HepG2 (cell line): ENCODE measurements around the gene EPS8. TPM values are rescaled to one million over a fixed set of nuclear protein-coding genes. Genes with fewer than 3 reads are reported as not detected.

Experiments used
- ATAD3A ChIP-seq: sonication (generic); formaldehyde crosslinking; IDR thresholded peaks from 2 replicates; pipeline ENCODE4 v1.4.0; 2020; ENCODE audit warnings: missing genetic modification reagents
- CBX5 ChIP-seq: sonication (generic); formaldehyde crosslinking; IDR thresholded peaks from 2 replicates; pipeline ENCODE4 v1.4.0; 2020; ENCODE audit warnings: missing genetic modification reagents, borderline replicate concordance
- CEBPG ChIP-seq: IDR thresholded peaks from 2 replicates; pipeline ENCODE4 v1.6.1; 2016
- EED ChIP-seq: sonication (generic); formaldehyde crosslinking; IDR thresholded peaks from 2 replicates; pipeline ENCODE4 v1.5.0; 2020; ENCODE audit warnings: mild to moderate bottlenecking, missing genetic modification reagents
- ELF3 ChIP-seq: IDR thresholded peaks from 2 replicates; pipeline ENCODE4 v1.6.1; 2016; ENCODE audit warnings: missing genetic modification reagents, missing compliant biosample characterization
- FOSL1 ChIP-seq: sonication (generic); formaldehyde crosslinking; IDR thresholded peaks from 2 replicates; pipeline ENCODE4 v1.9.0; 2021; ENCODE audit warnings: missing genetic modification reagents, borderline replicate concordance
- FOXC1 ChIP-seq: sonication (generic); formaldehyde crosslinking; IDR thresholded peaks from 2 replicates; pipeline ENCODE4 v1.8.0; 2022; ENCODE audit warnings: mild to moderate bottlenecking, missing genetic modification reagents, borderline replicate concordance
- GZF1 ChIP-seq: sonication (generic); formaldehyde crosslinking; IDR thresholded peaks from 2 replicates; pipeline ENCODE4 v1.5.1; 2020; ENCODE audit warnings: mild to moderate bottlenecking, missing genetic modification reagents
- HDAC1 ChIP-seq: sonication (generic); formaldehyde crosslinking; IDR thresholded peaks from 2 replicates; pipeline ENCODE4 v1.5.1; 2020; ENCODE audit warnings: mild to moderate bottlenecking, missing genetic modification reagents
- HNF4G ChIP-seq, 2 experiments: sonication (generic) in 1 of 2; formaldehyde crosslinking in 1 of 2; IDR thresholded peaks; 2 replicates each; pipeline versions ENCODE4 v1.4.0 to v1.6.1; 2011 to 2020; ENCODE audit warnings: borderline replicate concordance in 2 of 2, low read depth in 2 of 2, mild to moderate bottlenecking in 2 of 2, low read length in 1 of 2, missing genetic modification reagents in 1 of 2, moderate library complexity in 1 of 2
- HOXA3 ChIP-seq: sonication (generic); formaldehyde crosslinking; IDR thresholded peaks from 2 replicates; pipeline ENCODE4 v1.5.0; 2020; ENCODE audit warnings: missing genetic modification reagents
- ISL2 ChIP-seq: sonication (generic); formaldehyde crosslinking; IDR thresholded peaks from 2 replicates; pipeline ENCODE4 v1.5.0; 2020; ENCODE audit warnings: missing genetic modification reagents
- KAT7 ChIP-seq: IDR thresholded peaks from 2 replicates; pipeline ENCODE4 v1.6.1; 2018; ENCODE audit warnings: borderline replicate concordance, missing compliant biosample characterization
- KLF15 ChIP-seq: sonication (generic); formaldehyde crosslinking; IDR thresholded peaks from 2 replicates; pipeline ENCODE4 v1.8.1; 2023; ENCODE audit warnings: borderline replicate concordance, mild to moderate bottlenecking, inconsistent platforms, missing genetic modification reagents, mixed read lengths
- KLF16 ChIP-seq, 2 experiments: sonication (generic) in 1 of 2; formaldehyde crosslinking in 1 of 2; IDR thresholded peaks; 2 replicates each; pipeline versions ENCODE4 v1.6.1 to v1.8.0; 2016 to 2023; ENCODE audit warnings: missing genetic modification reagents in 2 of 2, missing compliant biosample characterization in 1 of 2
- MAF1 ChIP-seq: sonication (generic); formaldehyde crosslinking; IDR thresholded peaks from 2 replicates; pipeline ENCODE4 v1.5.0; 2020; ENCODE audit warnings: missing genetic modification reagents, borderline replicate concordance
- MAFG ChIP-seq: sonication (generic); formaldehyde crosslinking; IDR thresholded peaks from 2 replicates; pipeline ENCODE4 v1.5.1; 2020; ENCODE audit warnings: mild to moderate bottlenecking, missing genetic modification reagents
- MED1 ChIP-seq: sonication (generic); formaldehyde crosslinking; IDR thresholded peaks from 2 replicates; pipeline ENCODE4 v1.4.0; 2020; ENCODE audit warnings: missing genetic modification reagents
- MEIS2 ChIP-seq: sonication (generic); formaldehyde crosslinking; IDR thresholded peaks from 2 replicates; pipeline ENCODE4 v1.9.0; 2021; ENCODE audit warnings: mild to moderate bottlenecking, missing genetic modification reagents
- PCBP1 ChIP-seq: fragments of 200-400 bp; formaldehyde crosslinking; IDR thresholded peaks from 2 replicates; pipeline ENCODE4 v1.6.1; 2017; ENCODE audit warnings: mild to moderate bottlenecking, low read depth, low read length, borderline replicate concordance
- SRSF1 ChIP-seq: fragments of 200-400 bp; formaldehyde crosslinking; optimal IDR thresholded peaks from 2 replicates; pipeline ENCODE3; 2017; ENCODE audit warnings: mild to moderate bottlenecking, low read depth, low read length, moderate library complexity
- STAG1 ChIP-seq: sonication (generic); formaldehyde crosslinking; IDR thresholded peaks from 2 replicates; pipeline ENCODE4 v1.4.0; 2020; ENCODE audit warnings: missing genetic modification reagents
- TBX2 ChIP-seq: sonication (generic); formaldehyde crosslinking; IDR thresholded peaks from 2 replicates; pipeline ENCODE4 v1.5.0; 2020; ENCODE audit warnings: missing genetic modification reagents, mild to moderate bottlenecking, borderline replicate concordance
- THAP11 ChIP-seq: IDR thresholded peaks from 2 replicates; pipeline ENCODE4 v1.6.1; 2016; ENCODE audit warnings: missing biosample characterization, missing genetic modification reagents
- ZNF10 ChIP-seq: sonication (generic); formaldehyde crosslinking; IDR thresholded peaks from 2 replicates; pipeline ENCODE4 v1.4.0; 2020; ENCODE audit warnings: mild to moderate bottlenecking, low read depth, missing genetic modification reagents, borderline replicate concordance
- ZNF430 ChIP-seq: sonication (generic); formaldehyde crosslinking; IDR thresholded peaks from 2 replicates; pipeline ENCODE4 v1.9.0; 2021; ENCODE audit warnings: mild to moderate bottlenecking, missing genetic modification reagents
- ZNF557 ChIP-seq: sonication (generic); formaldehyde crosslinking; IDR thresholded peaks from 2 replicates; pipeline ENCODE4 v1.4.0; 2020; ENCODE audit warnings: missing genetic modification reagents
- ZNF614 ChIP-seq: IDR thresholded peaks from 2 replicates; pipeline ENCODE4 v1.6.1; 2018; ENCODE audit warnings: missing biosample characterization, missing genetic modification reagents, inconsistent platforms, borderline replicate concordance
- ZNF772 ChIP-seq: sonication (generic); formaldehyde crosslinking; IDR thresholded peaks from 2 replicates; pipeline ENCODE4 v1.5.0; 2020; ENCODE audit warnings: mild to moderate bottlenecking, missing genetic modification reagents
- polyA plus RNA-seq, 8 experiments: library from polyadenylated mRNA; depleted of rRNA in 3 of 8; stranded (reverse) in 7 of 8; unstranded in 1 of 8; fragments of >200 nt; fragmentation: Illumina TruSeq in 4 of 8; extraction: Trizol in 4 of 8; gene quantifications; 2 replicates each; pipeline versions ENCODE4 v1.2.1 to v1.2.3, GENCODE V29; 2011 to 2016; ENCODE audit warnings: low read depth in 4 of 8, missing spikeins in 1 of 8, mixed read lengths in 1 of 8; ENCODE audit not compliant: insufficient read depth in 1 of 8
- total RNA-seq, 5 experiments: library from RNA; depleted of rRNA; stranded (reverse); fragments of >200 nt; fragmentation: Illumina TruSeq; extraction: Trizol; gene quantifications; 2 replicates each; pipeline ENCODE4 v1.2.3, GENCODE V29; 2016; ENCODE audit warnings: low read depth in 1 of 5
- TF ChIP-seq, protein P1 (sequence below): sonication (generic); formaldehyde crosslinking; IDR thresholded peaks from 2 replicates; pipeline ENCODE4 v1.8.1; 2023; ENCODE audit warnings: mild to moderate bottlenecking, missing genetic modification reagents
- TF ChIP-seq, protein P2 (sequence below): sonication (generic); formaldehyde crosslinking; conservative IDR thresholded peaks from 2 replicates; pipeline ENCODE4 v1.4.0; 2020; ENCODE audit warnings: missing genetic modification reagents

The EPS8 gene
- total and polyA plus RNA-seq, 2 of the 13 experiments (the other 11 are each of a cell fraction or from before 2014, with no cell fraction given) = 37.1 to 43.4 TPM

DNA sequence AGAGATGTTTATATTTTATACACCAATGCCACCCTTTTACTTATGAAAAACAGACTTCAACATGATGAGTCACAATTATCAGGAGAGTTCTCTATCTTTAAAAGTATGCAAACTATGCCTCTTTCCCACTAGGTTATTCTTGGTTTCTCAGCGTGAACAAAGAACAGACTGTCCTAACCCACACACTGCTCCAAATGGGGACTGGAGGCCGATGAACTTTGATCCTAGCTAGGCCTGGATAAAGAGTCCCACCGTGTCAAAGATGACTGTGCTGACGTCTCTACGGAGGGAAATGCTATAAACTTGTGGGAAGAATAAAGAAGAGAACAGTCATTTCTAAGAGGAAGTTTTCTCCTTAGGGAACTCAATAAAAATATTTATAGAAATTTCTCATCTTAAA, 160.1 kb downstream of the EPS8 start (continued):
- TF ChIP-seq, protein P1, sequence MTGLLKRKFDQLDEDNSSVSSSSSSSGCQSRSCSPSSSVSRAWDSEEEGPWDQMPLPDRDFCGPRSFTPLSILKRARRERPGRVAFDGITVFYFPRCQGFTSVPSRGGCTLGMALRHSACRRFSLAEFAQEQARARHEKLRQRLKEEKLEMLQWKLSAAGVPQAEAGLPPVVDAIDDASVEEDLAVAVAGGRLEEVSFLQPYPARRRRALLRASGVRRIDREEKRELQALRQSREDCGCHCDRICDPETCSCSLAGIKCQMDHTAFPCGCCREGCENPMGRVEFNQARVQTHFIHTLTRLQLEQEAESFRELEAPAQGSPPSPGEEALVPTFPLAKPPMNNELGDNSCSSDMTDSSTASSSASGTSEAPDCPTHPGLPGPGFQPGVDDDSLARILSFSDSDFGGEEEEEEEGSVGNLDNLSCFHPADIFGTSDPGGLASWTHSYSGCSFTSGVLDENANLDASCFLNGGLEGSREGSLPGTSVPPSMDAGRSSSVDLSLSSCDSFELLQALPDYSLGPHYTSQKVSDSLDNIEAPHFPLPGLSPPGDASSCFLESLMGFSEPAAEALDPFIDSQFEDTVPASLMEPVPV (CRISPR knock-in tag) = no peak
- no peak for TF ChIP-seq FOXC1 (CRISPR knock-in tag)
- peak; percentile 30; the same call in 1 of the 2 replicates for TF ChIP-seq STAG1
- 0 out of 2 replicates have a peak, but pooled peaks have one; percentile 30 for TF ChIP-seq CEBPG
- peak; percentile 86 for TF ChIP-seq MED1 (CRISPR knock-in tag)
- TF ChIP-seq ISL2 (CRISPR knock-in tag) = peak; percentile 51; the same call in 1 of the 2 replicates
- TF ChIP-seq ATAD3A = no peak
- TF ChIP-seq SRSF1 = no peak
- TF ChIP-seq KLF16 (CRISPR knock-in tag; IDR thresholded peaks at IDR 0.05) = 0 out of 4 replicates have a peak, but pooled peaks of 1 of the 2 experiments have one; percentile 41
- TF ChIP-seq, protein P2, sequence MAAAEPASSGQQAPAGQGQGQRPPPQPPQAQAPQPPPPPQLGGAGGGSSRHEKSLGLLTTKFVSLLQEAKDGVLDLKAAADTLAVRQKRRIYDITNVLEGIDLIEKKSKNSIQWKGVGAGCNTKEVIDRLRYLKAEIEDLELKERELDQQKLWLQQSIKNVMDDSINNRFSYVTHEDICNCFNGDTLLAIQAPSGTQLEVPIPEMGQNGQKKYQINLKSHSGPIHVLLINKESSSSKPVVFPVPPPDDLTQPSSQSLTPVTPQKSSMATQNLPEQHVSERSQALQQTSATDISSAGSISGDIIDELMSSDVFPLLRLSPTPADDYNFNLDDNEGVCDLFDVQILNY (CRISPR knock-in tag) = no peak
- peak; percentile 64; the same call in 1 of the 2 replicates for TF ChIP-seq FOSL1
- peak; percentile 43 for TF ChIP-seq HDAC1 (CRISPR knock-in tag)
- TF ChIP-seq KLF15 (CRISPR knock-in tag) = no peak
- TF ChIP-seq ZNF557 (CRISPR knock-in tag) = peak; percentile 59; the same call in 1 of the 2 replicates
- peak; percentile 87 for TF ChIP-seq HNF4G (IDR thresholded peaks at IDR 0.05; ENCODE audit: borderline replicate concordance, low read depth, low read length)
- TF ChIP-seq HNF4G (CRISPR knock-in tag; IDR thresholded peaks at IDR 0.05; ENCODE audit: borderline replicate concordance, low read depth) = peak; percentile 74; the same call in 1 of the 2 replicates
- peak; percentile 58 for TF ChIP-seq THAP11
- TF ChIP-seq ZNF10 (CRISPR knock-in tag) = no peak
- TF ChIP-seq MAFG (CRISPR knock-in tag) = no peak
- peak; percentile 83 for TF ChIP-seq ZNF614 (CRISPR knock-in tag)
- no peak for TF ChIP-seq KAT7 (CRISPR knock-in tag)
- no peak for TF ChIP-seq ZNF772 (CRISPR knock-in tag)
- TF ChIP-seq ELF3 = peak; percentile 67
- no peak for TF ChIP-seq CBX5 (CRISPR knock-in tag)
- no peak for TF ChIP-seq PCBP1
- no peak for TF ChIP-seq ZNF430 (CRISPR knock-in tag)
- peak; percentile 65; the same call in 1 of the 2 replicates for TF ChIP-seq MEIS2
- TF ChIP-seq MAF1 (CRISPR knock-in tag) = no peak
- no peak for TF ChIP-seq EED (CRISPR knock-in tag)
- TF ChIP-seq GZF1 (CRISPR knock-in tag) = no peak
- peak; percentile 29; the same call in 1 of the 2 replicates for TF ChIP-seq TBX2 (CRISPR knock-in tag)
- TF ChIP-seq HOXA3 (CRISPR knock-in tag) = peak; percentile 77
